ENCODE results near the gene EGLN3.
"Not testable (repeated sequence)": the region's sequence is repeated elsewhere in the genome, so short reads cannot be mapped to it uniquely, and the experiment has no call there.

- TF ChIP-seq CTCF (IDR thresholded peaks at IDR 0.05; ENCODE audit: low read depth, low read length); EZH2phosphoT487 (IDR thresholded peaks at IDR 0.05; ENCODE audit: low read depth): not testable (repeated sequence)
Observed at GRCh38 chr14:33969846-33970245, 19.0 kb upstream of the EGLN3 start.
